ENCODE data around the gene TFEC. TPM values are rescaled to one million over a fixed set of nuclear protein-coding genes. Genes with fewer than 3 reads are reported as not detected.
"Not testable (repeated sequence)": the region's sequence is repeated elsewhere in the genome, so short reads cannot be mapped to it uniquely, and the experiment has no call there.

Gene TFEC
- total RNA-seq, 1 donor from 2014 or later, result 4.7 TPM

DNA sequence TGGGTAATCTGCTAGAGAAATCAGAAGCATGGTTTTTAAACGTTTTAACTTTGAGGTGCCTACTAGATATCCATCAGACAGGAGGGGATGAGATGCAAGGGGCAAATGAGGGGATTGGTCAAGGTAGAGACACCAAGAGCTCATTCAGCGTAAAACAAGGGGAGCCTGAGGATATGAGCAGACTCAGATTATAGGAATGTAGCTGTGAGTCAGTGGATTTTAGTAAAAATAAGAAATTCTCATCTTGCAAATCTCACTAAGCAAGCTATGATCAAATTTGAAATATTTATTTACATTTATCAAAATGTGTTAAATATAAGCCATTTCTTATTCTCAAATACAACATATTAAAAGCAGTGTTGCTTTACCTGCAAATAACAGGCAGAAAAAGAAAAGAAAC is 21.4 kb upstream of the TFEC start:
- no peak for DNase-seq (ENCODE audit: extremely low spot score in 2 of 2)
- TF ChIP-seq POLR2A (IDR thresholded peaks at IDR 0.05), result no peak
- TF ChIP-seq POLR2AphosphoS5 (IDR thresholded peaks at IDR 0.05; ENCODE audit: insufficient read depth in 1 of 2, low read depth in 1 of 2), result no peak
- TF ChIP-seq, protein P1, sequence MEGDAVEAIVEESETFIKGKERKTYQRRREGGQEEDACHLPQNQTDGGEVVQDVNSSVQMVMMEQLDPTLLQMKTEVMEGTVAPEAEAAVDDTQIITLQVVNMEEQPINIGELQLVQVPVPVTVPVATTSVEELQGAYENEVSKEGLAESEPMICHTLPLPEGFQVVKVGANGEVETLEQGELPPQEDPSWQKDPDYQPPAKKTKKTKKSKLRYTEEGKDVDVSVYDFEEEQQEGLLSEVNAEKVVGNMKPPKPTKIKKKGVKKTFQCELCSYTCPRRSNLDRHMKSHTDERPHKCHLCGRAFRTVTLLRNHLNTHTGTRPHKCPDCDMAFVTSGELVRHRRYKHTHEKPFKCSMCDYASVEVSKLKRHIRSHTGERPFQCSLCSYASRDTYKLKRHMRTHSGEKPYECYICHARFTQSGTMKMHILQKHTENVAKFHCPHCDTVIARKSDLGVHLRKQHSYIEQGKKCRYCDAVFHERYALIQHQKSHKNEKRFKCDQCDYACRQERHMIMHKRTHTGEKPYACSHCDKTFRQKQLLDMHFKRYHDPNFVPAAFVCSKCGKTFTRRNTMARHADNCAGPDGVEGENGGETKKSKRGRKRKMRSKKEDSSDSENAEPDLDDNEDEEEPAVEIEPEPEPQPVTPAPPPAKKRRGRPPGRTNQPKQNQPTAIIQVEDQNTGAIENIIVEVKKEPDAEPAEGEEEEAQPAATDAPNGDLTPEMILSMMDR (IDR thresholded peaks at IDR 0.05), result no peak
- Histone ChIP-seq H3K27me3 (no peaks in the 10 kb centered on the region), H3K4me1 (no peaks in the 10 kb centered on the region), H3K27ac (no peak overlapping the region), H3K4me3 (no peak overlapping the region), H3K9me3 (no peaks in the 10 kb centered on the region), H3K36me3 (no peaks in the 10 kb centered on the region)
- intact Hi-C loops (cut with DNase I), result no loop called here

DNA sequence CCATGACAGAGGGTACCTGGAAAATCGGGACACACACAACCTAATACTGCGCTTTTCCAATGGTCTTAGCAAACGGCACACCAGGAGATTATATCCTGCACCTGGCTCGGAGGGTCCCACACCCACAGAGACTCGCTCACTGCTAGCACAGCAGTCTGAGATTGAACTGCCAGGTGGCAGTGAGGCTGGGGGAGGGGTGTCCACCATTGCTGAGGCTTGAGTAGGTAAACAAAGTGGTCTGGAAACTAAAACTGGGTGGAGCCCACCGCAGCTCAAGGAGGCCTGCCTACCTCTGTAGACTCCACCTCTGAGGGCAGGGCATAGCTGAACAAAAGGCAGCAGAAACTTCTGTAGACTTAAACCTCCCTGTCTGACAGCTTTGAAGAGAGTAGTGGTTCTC is 16.7 kb upstream of the TFEC start:
- H3K36me3 ChIP-seq; intact Hi-C loops (cut with DNase I); H3K4me3 ChIP-seq; H3K27me3 ChIP-seq; H3K27ac ChIP-seq; H3K9me3 ChIP-seq; H3K4me1 ChIP-seq; DNase-seq (ENCODE audit: extremely low spot score in 2 of 2): not testable (repeated sequence)

DNA sequence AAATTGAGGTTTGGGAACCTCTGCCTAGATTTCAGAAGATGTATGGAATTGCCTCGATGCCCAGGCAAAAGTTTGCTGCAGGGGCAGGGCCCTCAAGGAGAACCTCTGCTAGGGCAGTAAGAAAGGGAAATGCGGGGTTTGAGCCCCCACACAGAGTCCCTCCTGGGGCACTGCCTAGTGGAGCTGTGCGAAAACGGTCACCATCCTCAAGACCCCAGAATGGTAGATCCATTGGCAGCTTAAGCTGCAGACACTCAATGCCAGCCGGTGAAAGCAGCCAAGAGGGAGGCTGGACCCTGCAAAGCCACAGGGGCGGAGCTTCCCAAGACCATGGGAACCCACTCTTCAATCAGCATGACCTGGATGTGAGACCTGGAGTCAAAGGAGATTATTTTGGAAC is 15.0 kb upstream of the TFEC start:
- Histone ChIP-seq H3K9me3 (no peaks in the 10 kb centered on the region), H3K36me3 (no peaks in the 10 kb centered on the region), H3K4me3 (no peak overlapping the region), H3K27ac (no peak overlapping the region), H3K4me1 (no peaks in the 10 kb centered on the region), H3K27me3 (no peaks in the 10 kb centered on the region)
- intact Hi-C loops (cut with DNase I), result no loop called here
- DNase-seq (ENCODE audit: extremely low spot score in 2 of 2), result no peak
- no peak for TF ChIP-seq POLR2AphosphoS5 (IDR thresholded peaks at IDR 0.05; ENCODE audit: insufficient read depth in 1 of 2, low read depth in 1 of 2)
- TF ChIP-seq, protein P1 (IDR thresholded peaks at IDR 0.05), result no peak
- no peak for TF ChIP-seq POLR2A (IDR thresholded peaks at IDR 0.05)

DNA sequence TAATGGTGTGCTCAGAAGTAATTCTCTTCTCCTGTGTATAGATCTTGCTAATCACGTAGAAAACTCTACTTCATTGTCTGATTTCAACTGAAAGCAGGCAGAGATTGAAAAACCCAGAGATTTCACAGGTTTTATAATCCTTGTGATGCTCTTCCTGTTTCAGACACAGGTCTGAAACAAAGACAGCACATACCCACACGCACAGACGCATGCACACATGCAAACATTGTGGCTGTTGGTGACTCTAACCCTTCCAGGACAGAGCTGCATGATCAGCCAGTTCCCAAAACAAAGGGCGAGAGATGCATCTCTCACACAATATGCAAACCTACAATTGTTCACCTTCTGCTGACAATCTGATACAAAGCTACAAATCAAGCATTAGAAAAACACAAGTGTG is 11.1 kb upstream of the TFEC start:
- H3K4me1 ChIP-seq, result no peaks in the 10 kb centered on the region
- H3K27me3 ChIP-seq, result no peaks in the 10 kb centered on the region
- no peak overlapping the region for H3K4me3 ChIP-seq
- TF ChIP-seq POLR2A (IDR thresholded peaks at IDR 0.05) (no peak), POLR2AphosphoS5 (IDR thresholded peaks at IDR 0.05; ENCODE audit: insufficient read depth in 1 of 2, low read depth in 1 of 2) (no peak)
- TF ChIP-seq, protein P1 (IDR thresholded peaks at IDR 0.05), result no peak
- no peak for DNase-seq (ENCODE audit: extremely low spot score in 2 of 2)
- no peaks in the 10 kb centered on the region for H3K36me3 ChIP-seq
- no peaks in the 10 kb centered on the region for H3K9me3 ChIP-seq
- no peak overlapping the region for H3K27ac ChIP-seq
- intact Hi-C loops (cut with DNase I), result no loop called here

DNA sequence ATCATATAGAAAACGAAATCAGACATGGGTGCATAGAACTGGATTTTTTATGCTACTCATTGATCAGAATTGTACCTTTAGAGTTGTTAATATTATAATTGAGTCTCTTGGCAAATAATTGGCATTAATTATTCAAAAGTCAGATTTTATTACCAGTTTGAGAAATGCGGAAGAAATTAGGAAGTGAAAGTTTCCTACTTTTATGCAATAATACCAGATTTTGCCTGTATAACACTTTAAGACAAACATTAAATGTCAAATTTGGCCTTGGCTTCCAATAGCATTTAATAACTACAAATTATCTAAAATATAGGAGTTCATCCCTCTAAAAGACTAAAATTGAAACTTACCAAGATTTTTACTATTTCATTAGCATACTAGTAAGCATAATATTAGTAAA is 6.8 kb upstream of the TFEC start:
- intact Hi-C loops (cut with DNase I), result no loop called here

More for the DNA sequence above, 6.8 kb upstream of the TFEC start:
- no peak overlapping the region for H3K27ac ChIP-seq
- no peak overlapping the region for H3K4me3 ChIP-seq
- H3K27me3 ChIP-seq, result no peaks in the 10 kb centered on the region
- TF ChIP-seq POLR2A (IDR thresholded peaks at IDR 0.05), result no peak
- TF ChIP-seq, protein P1 (IDR thresholded peaks at IDR 0.05), result no peak
- TF ChIP-seq POLR2AphosphoS5 (IDR thresholded peaks at IDR 0.05; ENCODE audit: insufficient read depth in 1 of 2, low read depth in 1 of 2), result no peak
- H3K4me1 ChIP-seq, result no peaks in the 10 kb centered on the region
- H3K36me3 ChIP-seq, result no peaks in the 10 kb centered on the region
- H3K9me3 ChIP-seq, result no peaks in the 10 kb centered on the region
- DNase-seq (ENCODE audit: extremely low spot score in 2 of 2), result no peak

All from vagina (tissue), 2 donors.